ENCODE measurements around the gene RASGEF1C. TPM values are rescaled to one million over a fixed set of nuclear protein-coding genes. Genes with fewer than 3 reads are reported as not detected.

The RASGEF1C gene
- total and polyA plus RNA-seq, 10 of the 15 experiments (the other 5 are each of a cell fraction or from before 2014, with no cell fraction given), result not detected

DNA sequence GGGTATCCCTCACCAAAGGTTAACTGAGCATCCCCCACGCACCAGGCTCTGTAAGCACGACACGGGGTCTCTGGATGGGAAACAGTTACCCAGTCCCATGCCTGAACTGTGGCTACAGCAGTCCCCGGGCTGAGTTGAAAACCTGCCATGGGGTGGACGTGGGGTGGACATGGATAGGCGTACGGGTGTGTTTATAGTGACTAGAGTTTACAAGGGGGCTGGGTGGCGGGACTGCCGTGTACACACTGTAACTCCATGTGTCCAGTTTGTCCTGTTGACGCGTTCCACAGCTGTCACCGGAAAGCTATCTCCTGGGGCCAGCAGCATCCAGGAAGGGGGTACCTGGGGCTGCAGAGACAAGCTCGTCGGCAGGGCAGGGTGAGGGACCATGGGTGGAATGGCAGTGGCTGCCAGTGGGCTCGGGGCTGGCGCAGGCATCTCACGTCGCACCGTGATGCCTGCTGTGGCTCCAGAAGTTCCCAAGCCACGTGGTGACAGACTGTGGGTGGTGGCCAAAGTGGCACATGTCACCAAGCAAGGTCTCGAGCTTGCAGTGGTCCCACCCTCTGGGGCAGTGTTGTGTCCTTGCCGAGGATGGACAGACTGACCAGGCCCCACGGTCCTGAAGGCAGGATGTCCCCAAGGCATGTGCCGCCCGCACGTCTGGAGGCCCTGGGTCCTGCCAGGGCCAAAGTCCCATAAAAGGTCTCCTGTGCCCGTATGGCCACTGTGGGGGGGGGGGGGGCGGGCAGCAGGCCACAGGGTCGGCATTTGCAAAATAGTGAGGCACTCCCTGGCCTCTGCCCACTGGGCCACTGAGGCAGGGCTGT is 108.2 kb downstream of the RASGEF1C start:
- H2AFZ ChIP-seq (ENCODE audit: control insufficient read depth, low read depth, low read length), result no peak overlapping the region
- intact Hi-C loops (cut with micrococcal nuclease; ENCODE audit: unreplicated experiment) (no loop called here), in situ Hi-C loops (cut with MboI) (no loop called here)
- WGBS (ENCODE audit: insufficient coverage, insufficient replicate concordance, low lambda C conversion rate, missing lambda C conversion rate), result 44% methylated on average over 29 of the region's 29 CpGs
- ChIA-PET POLR2A (no interaction called here), SMC1A (ENCODE audit: uncharacterized antibody, unreplicated experiment) (no interaction called here), CTCF (no interaction called here), RAD21 (ENCODE audit: unreplicated experiment) (no interaction called here)
- no peak overlapping the region for H3K27ac ChIP-seq (ENCODE audit: control insufficient read depth, insufficient read depth)
- no peaks in the 10 kb centered on the region for H3K9me3 ChIP-seq (replicated peaks; ENCODE audit: control insufficient read depth, insufficient read depth, low read length)
- no peak for FAIRE-seq
- H3K36me3 ChIP-seq (ENCODE audit: control insufficient read depth in 2 of 2, insufficient read depth in 2 of 2, low read length in 1 of 2), result no peaks in the 10 kb centered on the region
- no TSS peak for BruUV-seq (replicated peaks)
- H3K9ac ChIP-seq (ENCODE audit: control insufficient read depth, insufficient read depth, low read length), result no peak overlapping the region
- no peak for DNase-seq (ENCODE audit: low read depth, low spot score)
- no peaks in the 10 kb centered on the region for H3K79me2 ChIP-seq (ENCODE audit: control insufficient read depth, insufficient read depth, low read length)
- H3K4me1 ChIP-seq (ENCODE audit: control insufficient read depth, insufficient read depth, low read length), result no peaks in the 10 kb centered on the region
- H4K20me1 ChIP-seq (ENCODE audit: control insufficient read depth, insufficient read depth), result no peaks in the 10 kb centered on the region
- TF ChIP-seq ZNF384 (IDR thresholded peaks at IDR 0.05; ENCODE audit: borderline replicate concordance, low read depth, low read length) (no peak), KLF5 (IDR thresholded peaks at IDR 0.05; ENCODE audit: partially characterized antibody) (no peak), ZBTB40 (IDR thresholded peaks at IDR 0.05; ENCODE audit: borderline replicate concordance) (no peak), STAT1 (conservative IDR thresholded peaks at IDR 0.05) (no peak), MTA3 (IDR thresholded peaks at IDR 0.05; ENCODE audit: borderline replicate concordance, low read length) (no peak), ESRRA (IDR thresholded peaks at IDR 0.05; ENCODE audit: low read length) (no peak)
- H3K4me2 ChIP-seq (ENCODE audit: control insufficient read depth, insufficient read depth), result no peak overlapping the region
- H3K27me3 ChIP-seq (replicated peaks in 1 of 2; ENCODE audit: control insufficient read depth in 2 of 2, insufficient read depth in 2 of 2, low read length in 1 of 2), result no peaks in the 10 kb centered on the region
- no peak for ATAC-seq
- H3K4me3 ChIP-seq, result no peak overlapping the region

Data from GM12878 (cell line).